Myocyte (in vitro differentiated cells): ENCODE results near the gene PTPRN2. TPM values are rescaled to one million over a fixed set of nuclear protein-coding genes. Genes with fewer than 3 reads are reported as not detected.

Experiments used
- DNase-seq: peaks from one replicate; pipeline ENCODE4 v3.0.0-alpha.2; 2012; ENCODE audit warnings: low read depth
- total RNA-seq: library from RNA; depleted of rRNA; stranded (reverse); fragments of >200 nt; gene quantifications from 2 replicates; pipeline ENCODE4 v1.2.3, GENCODE V29; 2014

The PTPRN2 gene
- total RNA-seq, 1 donor from 2014 or later = 0.24 TPM

GRCh38 chr7:158494162-158494586 is 93.4 kb downstream of the PTPRN2 start:
- DNase-seq = no peak

GRCh38 chr7:158492367-158492764 is 95.3 kb downstream of the PTPRN2 start:
- DNase-seq = no peak

GRCh38 chr7:158491094-158491493 is 96.5 kb downstream of the PTPRN2 start:
- DNase-seq = no peak

GRCh38 chr7:158490171-158490782 is 97.3 kb downstream of the PTPRN2 start:
- no peak for DNase-seq

- no peak for DNase-seq
Measured at GRCh38 chr7:158489462-158490155, 98.0 kb downstream of the PTPRN2 start.

GRCh38 chr7:158488181-158488971 is 99.2 kb downstream of the PTPRN2 start:
- DNase-seq = no peak

GRCh38 chr7:158487631-158488151 is 99.9 kb downstream of the PTPRN2 start:
- no peak for DNase-seq

GRCh38 chr7:158486919-158487318 is 100.7 kb downstream of the PTPRN2 start:
- no peak for DNase-seq

- no peak for DNase-seq
Measured at GRCh38 chr7:158484801-158485531, 102.7 kb downstream of the PTPRN2 start.

GRCh38 chr7:158482480-158482879 is 105.1 kb downstream of the PTPRN2 start:
- DNase-seq = no peak

GRCh38 chr7:158479664-158480025 is 108.0 kb downstream of the PTPRN2 start:
- DNase-seq = no peak

- no peak for DNase-seq
Measured at GRCh38 chr7:158479021-158479663, 108.5 kb downstream of the PTPRN2 start.

GRCh38 chr7:158477866-158478265 is 109.8 kb downstream of the PTPRN2 start:
- DNase-seq = no peak

GRCh38 chr7:158476331-158476932 is 111.2 kb downstream of the PTPRN2 start:
- DNase-seq = no peak

GRCh38 chr7:158475679-158476052 is 112.0 kb downstream of the PTPRN2 start:
- no peak for DNase-seq

GRCh38 chr7:158475036-158475678 is 112.5 kb downstream of the PTPRN2 start:
- DNase-seq = no peak

GRCh38 chr7:158474488-158474887 is 113.1 kb downstream of the PTPRN2 start:
- DNase-seq = no peak

- no peak for DNase-seq
Measured at GRCh38 chr7:158473946-158474345, 113.7 kb downstream of the PTPRN2 start.

- DNase-seq = no peak
Measured at GRCh38 chr7:158473221-158473620, 114.4 kb downstream of the PTPRN2 start.

- no peak for DNase-seq
Measured at GRCh38 chr7:158472596-158472995, 115.0 kb downstream of the PTPRN2 start.
